ENCODE data around the gene LBP.

DNA sequence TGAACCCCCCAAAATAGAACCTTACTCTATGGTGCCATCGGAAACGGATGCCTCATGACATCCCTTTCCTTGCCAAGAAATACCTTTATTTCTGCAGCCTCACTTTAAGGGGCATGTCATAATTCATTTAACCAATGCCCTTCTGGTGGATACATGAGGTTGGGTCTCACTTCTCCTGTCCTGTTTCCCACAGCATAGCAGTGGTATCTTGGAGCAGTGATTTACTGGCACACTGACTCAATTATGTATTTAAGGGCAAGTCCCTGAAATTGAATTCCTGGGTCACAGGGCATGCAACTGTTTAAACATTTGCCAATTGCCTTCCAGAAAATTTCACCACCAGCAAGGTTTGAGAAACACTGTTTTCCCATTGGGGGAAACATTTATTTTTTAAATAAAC is 639 bp upstream of the LBP start:
- TF ChIP-seq, protein P1, sequence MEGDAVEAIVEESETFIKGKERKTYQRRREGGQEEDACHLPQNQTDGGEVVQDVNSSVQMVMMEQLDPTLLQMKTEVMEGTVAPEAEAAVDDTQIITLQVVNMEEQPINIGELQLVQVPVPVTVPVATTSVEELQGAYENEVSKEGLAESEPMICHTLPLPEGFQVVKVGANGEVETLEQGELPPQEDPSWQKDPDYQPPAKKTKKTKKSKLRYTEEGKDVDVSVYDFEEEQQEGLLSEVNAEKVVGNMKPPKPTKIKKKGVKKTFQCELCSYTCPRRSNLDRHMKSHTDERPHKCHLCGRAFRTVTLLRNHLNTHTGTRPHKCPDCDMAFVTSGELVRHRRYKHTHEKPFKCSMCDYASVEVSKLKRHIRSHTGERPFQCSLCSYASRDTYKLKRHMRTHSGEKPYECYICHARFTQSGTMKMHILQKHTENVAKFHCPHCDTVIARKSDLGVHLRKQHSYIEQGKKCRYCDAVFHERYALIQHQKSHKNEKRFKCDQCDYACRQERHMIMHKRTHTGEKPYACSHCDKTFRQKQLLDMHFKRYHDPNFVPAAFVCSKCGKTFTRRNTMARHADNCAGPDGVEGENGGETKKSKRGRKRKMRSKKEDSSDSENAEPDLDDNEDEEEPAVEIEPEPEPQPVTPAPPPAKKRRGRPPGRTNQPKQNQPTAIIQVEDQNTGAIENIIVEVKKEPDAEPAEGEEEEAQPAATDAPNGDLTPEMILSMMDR (conservative IDR thresholded peaks at IDR 0.05; ENCODE audit: low read depth in 2 of 2) = no peak
- TF ChIP-seq, protein P2, sequence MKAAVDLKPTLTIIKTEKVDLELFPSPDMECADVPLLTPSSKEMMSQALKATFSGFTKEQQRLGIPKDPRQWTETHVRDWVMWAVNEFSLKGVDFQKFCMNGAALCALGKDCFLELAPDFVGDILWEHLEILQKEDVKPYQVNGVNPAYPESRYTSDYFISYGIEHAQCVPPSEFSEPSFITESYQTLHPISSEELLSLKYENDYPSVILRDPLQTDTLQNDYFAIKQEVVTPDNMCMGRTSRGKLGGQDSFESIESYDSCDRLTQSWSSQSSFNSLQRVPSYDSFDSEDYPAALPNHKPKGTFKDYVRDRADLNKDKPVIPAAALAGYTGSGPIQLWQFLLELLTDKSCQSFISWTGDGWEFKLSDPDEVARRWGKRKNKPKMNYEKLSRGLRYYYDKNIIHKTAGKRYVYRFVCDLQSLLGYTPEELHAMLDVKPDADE (IDR thresholded peaks at IDR 0.05) = no peak
- TF ChIP-seq POLR2AphosphoS5 (IDR thresholded peaks at IDR 0.05; ENCODE audit: low read depth) = no peak
- no peak for TF ChIP-seq EZH2phosphoT487 (IDR thresholded peaks at IDR 0.05; ENCODE audit: unreplicated experiment)
- TF ChIP-seq, protein P3, sequence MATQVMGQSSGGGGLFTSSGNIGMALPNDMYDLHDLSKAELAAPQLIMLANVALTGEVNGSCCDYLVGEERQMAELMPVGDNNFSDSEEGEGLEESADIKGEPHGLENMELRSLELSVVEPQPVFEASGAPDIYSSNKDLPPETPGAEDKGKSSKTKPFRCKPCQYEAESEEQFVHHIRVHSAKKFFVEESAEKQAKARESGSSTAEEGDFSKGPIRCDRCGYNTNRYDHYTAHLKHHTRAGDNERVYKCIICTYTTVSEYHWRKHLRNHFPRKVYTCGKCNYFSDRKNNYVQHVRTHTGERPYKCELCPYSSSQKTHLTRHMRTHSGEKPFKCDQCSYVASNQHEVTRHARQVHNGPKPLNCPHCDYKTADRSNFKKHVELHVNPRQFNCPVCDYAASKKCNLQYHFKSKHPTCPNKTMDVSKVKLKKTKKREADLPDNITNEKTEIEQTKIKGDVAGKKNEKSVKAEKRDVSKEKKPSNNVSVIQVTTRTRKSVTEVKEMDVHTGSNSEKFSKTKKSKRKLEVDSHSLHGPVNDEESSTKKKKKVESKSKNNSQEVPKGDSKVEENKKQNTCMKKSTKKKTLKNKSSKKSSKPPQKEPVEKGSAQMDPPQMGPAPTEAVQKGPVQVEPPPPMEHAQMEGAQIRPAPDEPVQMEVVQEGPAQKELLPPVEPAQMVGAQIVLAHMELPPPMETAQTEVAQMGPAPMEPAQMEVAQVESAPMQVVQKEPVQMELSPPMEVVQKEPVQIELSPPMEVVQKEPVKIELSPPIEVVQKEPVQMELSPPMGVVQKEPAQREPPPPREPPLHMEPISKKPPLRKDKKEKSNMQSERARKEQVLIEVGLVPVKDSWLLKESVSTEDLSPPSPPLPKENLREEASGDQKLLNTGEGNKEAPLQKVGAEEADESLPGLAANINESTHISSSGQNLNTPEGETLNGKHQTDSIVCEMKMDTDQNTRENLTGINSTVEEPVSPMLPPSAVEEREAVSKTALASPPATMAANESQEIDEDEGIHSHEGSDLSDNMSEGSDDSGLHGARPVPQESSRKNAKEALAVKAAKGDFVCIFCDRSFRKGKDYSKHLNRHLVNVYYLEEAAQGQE (IDR thresholded peaks at IDR 0.05; ENCODE audit: unreplicated experiment) = no peak
- TF ChIP-seq EZH2 (IDR thresholded peaks at IDR 0.05; ENCODE audit: low read depth, unreplicated experiment) = no peak
- no peak for TF ChIP-seq JUNB (IDR thresholded peaks at IDR 0.05; ENCODE audit: unreplicated experiment)
- no peak for TF ChIP-seq STAT1 (IDR thresholded peaks at IDR 0.05; ENCODE audit: unreplicated experiment)
- TF ChIP-seq CREB1 (CRISPR knock-in tag; IDR thresholded peaks at IDR 0.05; ENCODE audit: low read depth) = no peak
- no peak for TF ChIP-seq NANOG (IDR thresholded peaks at IDR 0.05; ENCODE audit: borderline replicate concordance)
- TF ChIP-seq, protein P4, sequence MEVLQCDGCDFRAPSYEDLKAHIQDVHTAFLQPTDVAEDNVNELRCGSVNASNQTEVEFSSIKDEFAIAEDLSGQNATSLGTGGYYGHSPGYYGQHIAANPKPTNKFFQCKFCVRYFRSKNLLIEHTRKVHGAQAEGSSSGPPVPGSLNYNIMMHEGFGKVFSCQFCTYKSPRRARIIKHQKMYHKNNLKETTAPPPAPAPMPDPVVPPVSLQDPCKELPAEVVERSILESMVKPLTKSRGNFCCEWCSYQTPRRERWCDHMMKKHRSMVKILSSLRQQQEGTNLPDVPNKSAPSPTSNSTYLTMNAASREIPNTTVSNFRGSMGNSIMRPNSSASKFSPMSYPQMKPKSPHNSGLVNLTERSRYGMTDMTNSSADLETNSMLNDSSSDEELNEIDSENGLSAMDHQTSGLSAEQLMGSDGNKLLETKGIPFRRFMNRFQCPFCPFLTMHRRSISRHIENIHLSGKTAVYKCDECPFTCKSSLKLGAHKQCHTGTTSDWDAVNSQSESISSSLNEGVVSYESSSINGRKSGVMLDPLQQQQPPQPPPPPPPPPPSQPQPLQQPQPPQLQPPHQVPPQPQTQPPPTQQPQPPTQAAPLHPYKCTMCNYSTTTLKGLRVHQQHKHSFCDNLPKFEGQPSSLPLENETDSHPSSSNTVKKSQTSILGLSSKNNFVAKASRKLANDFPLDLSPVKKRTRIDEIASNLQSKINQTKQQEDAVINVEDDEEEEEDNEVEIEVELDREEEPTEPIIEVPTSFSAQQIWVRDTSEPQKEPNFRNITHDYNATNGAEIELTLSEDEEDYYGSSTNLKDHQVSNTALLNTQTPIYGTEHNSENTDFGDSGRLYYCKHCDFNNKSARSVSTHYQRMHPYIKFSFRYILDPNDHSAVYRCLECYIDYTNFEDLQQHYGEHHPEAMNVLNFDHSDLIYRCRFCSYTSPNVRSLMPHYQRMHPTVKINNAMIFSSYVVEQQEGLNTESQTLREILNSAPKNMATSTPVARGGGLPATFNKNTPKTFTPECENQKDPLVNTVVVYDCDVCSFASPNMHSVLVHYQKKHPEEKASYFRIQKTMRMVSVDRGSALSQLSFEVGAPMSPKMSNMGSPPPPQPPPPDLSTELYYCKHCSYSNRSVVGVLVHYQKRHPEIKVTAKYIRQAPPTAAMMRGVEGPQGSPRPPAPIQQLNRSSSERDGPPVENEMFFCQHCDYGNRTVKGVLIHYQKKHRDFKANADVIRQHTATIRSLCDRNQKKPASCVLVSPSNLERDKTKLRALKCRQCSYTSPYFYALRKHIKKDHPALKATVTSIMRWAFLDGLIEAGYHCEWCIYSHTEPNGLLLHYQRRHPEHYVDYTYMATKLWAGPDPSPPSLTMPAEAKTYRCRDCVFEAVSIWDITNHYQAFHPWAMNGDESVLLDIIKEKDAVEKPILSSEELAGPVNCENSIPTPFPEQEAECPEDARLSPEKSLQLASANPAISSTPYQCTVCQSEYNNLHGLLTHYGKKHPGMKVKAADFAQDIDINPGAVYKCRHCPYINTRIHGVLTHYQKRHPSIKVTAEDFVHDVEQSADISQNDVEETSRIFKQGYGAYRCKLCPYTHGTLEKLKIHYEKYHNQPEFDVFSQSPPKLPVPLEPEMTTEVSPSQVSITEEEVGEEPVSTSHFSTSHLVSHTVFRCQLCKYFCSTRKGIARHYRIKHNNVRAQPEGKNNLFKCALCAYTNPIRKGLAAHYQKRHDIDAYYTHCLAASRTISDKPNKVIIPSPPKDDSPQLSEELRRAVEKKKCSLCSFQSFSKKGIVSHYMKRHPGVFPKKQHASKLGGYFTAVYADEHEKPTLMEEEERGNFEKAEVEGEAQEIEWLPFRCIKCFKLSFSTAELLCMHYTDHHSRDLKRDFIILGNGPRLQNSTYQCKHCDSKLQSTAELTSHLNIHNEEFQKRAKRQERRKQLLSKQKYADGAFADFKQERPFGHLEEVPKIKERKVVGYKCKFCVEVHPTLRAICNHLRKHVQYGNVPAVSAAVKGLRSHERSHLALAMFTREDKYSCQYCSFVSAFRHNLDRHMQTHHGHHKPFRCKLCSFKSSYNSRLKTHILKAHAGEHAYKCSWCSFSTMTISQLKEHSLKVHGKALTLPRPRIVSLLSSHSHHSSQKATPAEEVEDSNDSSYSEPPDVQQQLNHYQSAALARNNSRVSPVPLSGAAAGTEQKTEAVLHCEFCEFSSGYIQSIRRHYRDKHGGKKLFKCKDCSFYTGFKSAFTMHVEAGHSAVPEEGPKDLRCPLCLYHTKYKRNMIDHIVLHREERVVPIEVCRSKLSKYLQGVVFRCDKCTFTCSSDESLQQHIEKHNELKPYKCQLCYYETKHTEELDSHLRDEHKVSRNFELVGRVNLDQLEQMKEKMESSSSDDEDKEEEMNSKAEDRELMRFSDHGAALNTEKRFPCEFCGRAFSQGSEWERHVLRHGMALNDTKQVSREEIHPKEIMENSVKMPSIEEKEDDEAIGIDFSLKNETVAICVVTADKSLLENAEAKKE (CRISPR knock-in tag; IDR thresholded peaks at IDR 0.05) = no peak
- no peak for TF ChIP-seq ZNF114 (CRISPR knock-in tag; IDR thresholded peaks at IDR 0.05)

Data from GM23338 (cell line).